H9 (cell line): Measurements from ENCODE around the gene TMPRSS3. TPM values are rescaled to one million over a fixed set of nuclear protein-coding genes. Genes with fewer than 3 reads are reported as not detected.

ENCODE experiments used
- DNase-seq: peaks from one replicate; pipeline ENCODE4 v3.0.0-alpha.2; 2017
- H2AFZ ChIP-seq: one replicate; pipeline ENCODE4 v1.6.1; 2013; ENCODE audit warnings: mild to moderate bottlenecking, low read length, control low read depth, moderate library complexity
- H2AK5ac ChIP-seq: 2 replicates; pipeline ENCODE4 v1.6.1; 2013; ENCODE audit warnings: low read length, control low read depth, mixed read lengths; ENCODE audit not compliant: insufficient read length
- H2BK120ac ChIP-seq: one replicate; pipeline ENCODE4 v1.6.1; 2013; ENCODE audit warnings: low read depth, mild to moderate bottlenecking, low read length, control low read depth, inconsistent platforms; ENCODE audit not compliant: poor library complexity, severe bottlenecking
- H2BK12ac ChIP-seq: 2 replicates; pipeline ENCODE4 v1.6.1; 2013; ENCODE audit warnings: low read length, control low read depth, mixed read lengths, low read depth; ENCODE audit not compliant: insufficient read length
- H2BK15ac ChIP-seq: 2 replicates; pipeline ENCODE4 v1.6.1; 2013; ENCODE audit warnings: low read depth, low read length, control low read depth
- H2BK20ac ChIP-seq: one replicate; pipeline ENCODE4 v1.6.1; 2013; ENCODE audit warnings: low read depth, mild to moderate bottlenecking, low read length, control low read depth, inconsistent platforms; ENCODE audit not compliant: poor library complexity, severe bottlenecking
- H2BK5ac ChIP-seq: 2 replicates; pipeline ENCODE4 v1.6.1; 2013; ENCODE audit warnings: low read length, control low read depth, mixed read lengths; ENCODE audit not compliant: insufficient read length
- H3K14ac ChIP-seq: 2 replicates; pipeline ENCODE4 v1.6.1; 2013; ENCODE audit warnings: low read length, control low read depth; ENCODE audit not compliant: insufficient read depth
- H3K18ac ChIP-seq: 2 replicates; pipeline ENCODE4 v1.6.1; 2013; ENCODE audit warnings: low read depth, mild to moderate bottlenecking, mixed read lengths, low read length, control low read depth; ENCODE audit not compliant: insufficient read length
- H3K23ac ChIP-seq: 2 replicates; pipeline ENCODE4 v1.6.1; 2013; ENCODE audit warnings: low read length, control low read depth, mixed read lengths, low read depth; ENCODE audit not compliant: insufficient read length
- H3K23me2 ChIP-seq: 2 replicates; pipeline ENCODE4 v1.6.1; 2013; ENCODE audit warnings: low read depth, mild to moderate bottlenecking, mixed read lengths, low read length, control low read depth; ENCODE audit not compliant: insufficient read length, poor library complexity, severe bottlenecking
- H3K27ac ChIP-seq: 2 replicates; pipeline ENCODE4 v1.5.1; 2013; ENCODE audit warnings: low read length, control low read depth, mixed read lengths, low read depth; ENCODE audit not compliant: insufficient read length
- H3K27me3 ChIP-seq: 2 replicates; pipeline ENCODE4 v1.6.1; 2013; ENCODE audit warnings: low read length, control low read depth, inconsistent platforms; ENCODE audit not compliant: insufficient read depth
- H3K4ac ChIP-seq: 2 replicates; pipeline ENCODE4 v1.6.1; 2013; ENCODE audit warnings: low read depth, mild to moderate bottlenecking, control low read depth, inconsistent platforms, low read length, moderate library complexity
- H3K4me1 ChIP-seq: 2 replicates; pipeline ENCODE4 v1.6.1; 2013; ENCODE audit warnings: low read length, control low read depth, inconsistent platforms; ENCODE audit not compliant: insufficient read depth
- H3K4me2 ChIP-seq: 2 replicates; pipeline ENCODE4 v1.6.1; 2013; ENCODE audit warnings: low read length, control low read depth, mixed read lengths; ENCODE audit not compliant: insufficient read length, insufficient read depth
- H3K56ac ChIP-seq: 2 replicates; pipeline ENCODE4 v1.6.1; 2013; ENCODE audit warnings: low read depth, mild to moderate bottlenecking, mixed read lengths, low read length, control low read depth; ENCODE audit not compliant: insufficient read length
- H3K79me1 ChIP-seq: 2 replicates; pipeline ENCODE4 v1.6.1; 2013; ENCODE audit warnings: low read depth, mild to moderate bottlenecking, moderate library complexity, low read length, control low read depth, inconsistent platforms; ENCODE audit not compliant: insufficient read depth, poor library complexity, severe bottlenecking
- H3K79me2 ChIP-seq: 2 replicates; pipeline ENCODE4 v1.6.1; 2013; ENCODE audit warnings: low read length, control low read depth, inconsistent platforms; ENCODE audit not compliant: insufficient read depth
- H3K9ac ChIP-seq: 2 replicates; pipeline ENCODE4 v1.6.1; 2013; ENCODE audit warnings: low read length, control low read depth, mixed read lengths; ENCODE audit not compliant: insufficient read length; ENCODE audit errors: extremely low read depth
- H3K9me3 ChIP-seq: one replicate; pipeline ENCODE4 v1.6.1; 2013; ENCODE audit warnings: low read depth, low read length, inconsistent platforms; ENCODE audit not compliant: control insufficient read depth
- H3T11ph ChIP-seq: one replicate; pipeline ENCODE4 v1.6.1; 2013; ENCODE audit warnings: mild to moderate bottlenecking, low read length, control low read depth, inconsistent platforms
- H4K20me1 ChIP-seq: one replicate; pipeline ENCODE4 v1.6.1; 2013; ENCODE audit not compliant: control insufficient read depth, insufficient read length, insufficient read depth
- H4K5ac ChIP-seq: 2 replicates; pipeline ENCODE4 v1.6.1; 2013; ENCODE audit warnings: low read depth, mild to moderate bottlenecking, mixed read lengths, low read length, control low read depth; ENCODE audit not compliant: insufficient read length
- H4K8ac ChIP-seq: replicated peaks from 2 replicates; pipeline ENCODE4 v1.6.1; 2013; ENCODE audit warnings: low read length, control low read depth, mixed read lengths, low read depth; ENCODE audit not compliant: insufficient read length
- H4K91ac ChIP-seq: 2 replicates; pipeline ENCODE4 v1.6.1; 2013; ENCODE audit warnings: low read depth, mild to moderate bottlenecking, moderate library complexity, mixed read lengths, low read length, control low read depth; ENCODE audit not compliant: insufficient read length
- H3K27ac Mint-ChIP-seq, 3 experiments: 2 replicates in 2 of 3; 3 replicates in 1 of 3; pipeline ENCODE4 v1.8.0; 2020 to 2021; ENCODE audit warnings: mixed read lengths in 3 of 3, mild to moderate bottlenecking in 1 of 3, moderate library complexity in 1 of 3
- H3K27me3 Mint-ChIP-seq: 2 replicates; pipeline ENCODE4 v1.8.0; 2021; ENCODE audit warnings: low read depth, mild to moderate bottlenecking, moderate library complexity, mixed read lengths
- H3K36me3 Mint-ChIP-seq, 3 experiments: 2 replicates in 2 of 3; 3 replicates in 1 of 3; pipeline ENCODE4 v1.8.0; 2020 to 2021; ENCODE audit warnings: low read depth in 3 of 3, mixed read lengths in 3 of 3; ENCODE audit not compliant: insufficient read depth in 1 of 3
- H3K4me1 Mint-ChIP-seq, 2 experiments: 2 replicates each; pipeline ENCODE4 v1.8.0; 2020; ENCODE audit warnings: mixed read lengths in 2 of 2
- H3K4me3 Mint-ChIP-seq, 2 experiments: 2 replicates in 1 of 2; 3 replicates in 1 of 2; pipeline ENCODE4 v1.8.0; 2020 to 2021; ENCODE audit warnings: mild to moderate bottlenecking in 2 of 2, mixed read lengths in 2 of 2, moderate library complexity in 1 of 2
- H3K9me3 Mint-ChIP-seq, 2 experiments: 2 replicates in 1 of 2; 3 replicates in 1 of 2; pipeline ENCODE4 v1.8.0; 2020; ENCODE audit warnings: mild to moderate bottlenecking in 2 of 2, mixed read lengths in 2 of 2, moderate library complexity in 1 of 2
- WGBS: extraction: QIAGEN DNeasy Blood & Tissue Kit; methylation state at CpG from one replicate; pipeline ENCODE4 v1.1.7; 2013; ENCODE audit warnings: missing lambda C conversion rate, low lambda C conversion rate, mixed read lengths; ENCODE audit not compliant: insufficient read length; ENCODE audit errors: extremely low coverage; 5-methylcytosine and 5-hydroxymethylcytosine counted together
- total RNA-seq: library from RNA; stranded (reverse); gene quantifications from 2 replicates; pipeline ENCODE4 v1.2.1, GENCODE V29; 2021
- TF ChIP-seq, protein P1 (sequence below): fragments of 200-600 bp; sonication (generic); conservative IDR thresholded peaks from 3 replicates; pipeline ENCODE4 v1.8.0; 2021; ENCODE audit warnings: antibody characterized with exemption, mild to moderate bottlenecking

The TMPRSS3 gene
- total RNA-seq, 1 experiment from 2014 or later = 0.31 TPM

DNA sequence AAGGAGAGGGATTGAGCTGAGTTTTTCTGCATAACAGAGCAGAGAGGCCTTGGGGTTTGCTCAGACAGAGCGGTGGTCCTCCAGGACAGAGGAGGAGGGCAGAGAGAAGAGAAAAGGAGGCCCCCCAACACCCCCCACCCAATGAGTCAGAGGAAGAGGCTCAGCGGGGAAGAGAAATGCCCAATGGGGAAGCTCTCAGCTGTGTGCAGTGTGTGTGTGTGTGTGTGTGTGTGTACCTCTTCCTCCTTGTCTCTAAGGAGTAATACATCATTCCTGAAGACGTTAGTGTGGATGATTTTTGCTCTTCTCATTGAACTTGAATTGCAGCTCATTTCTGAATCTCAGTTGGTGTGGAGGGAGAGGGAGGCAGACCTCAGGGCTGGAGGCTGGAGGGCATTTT is 8.7 kb downstream of the TMPRSS3 start:
- no peaks in the 10 kb centered on the region for H3K79me2 ChIP-seq
- H3K27ac ChIP-seq = no peak overlapping the region
- H3K23ac ChIP-seq = no peak overlapping the region
- no peak overlapping the region for H2AK5ac ChIP-seq
- no peak overlapping the region for H2BK120ac ChIP-seq
- H3T11ph ChIP-seq = no peak overlapping the region
- no peak overlapping the region for H3K4me2 ChIP-seq
- H3K4ac ChIP-seq = no peak overlapping the region
- no peak overlapping the region for H2BK20ac ChIP-seq
- H3K9me3 Mint-ChIP-seq = peaks cover 2 to 12% of the 10 kb centered on the region in 2 experiments; a peak in 4 of 5 replicates
- no peak overlapping the region for H2BK15ac ChIP-seq
- no peaks in the 10 kb centered on the region for H3K27me3 ChIP-seq
- no peak overlapping the region for H3K4me3 Mint-ChIP-seq
- H3K27ac Mint-ChIP-seq = peak overlapping the region in 1 of 3 experiments; percentile 30; a peak in 1 of 7 replicates
- H3K36me3 Mint-ChIP-seq = peaks cover 0 to 6% (median 0%) of the 10 kb centered on the region in 3 experiments; a peak in 3 of 7 replicates
- peaks cover 38 to 40% of the 10 kb centered on the region in 2 experiments for H3K4me1 Mint-ChIP-seq
- peaks cover 24% of the 10 kb centered on the region for H3K27me3 Mint-ChIP-seq
- peaks cover 6% of the 10 kb centered on the region; the same call in 1 of the 2 replicates for H3K4me1 ChIP-seq
- no peak overlapping the region for H2BK12ac ChIP-seq
- no peak overlapping the region for H3K9ac ChIP-seq
- no peak overlapping the region for H3K18ac ChIP-seq
- no peak for DNase-seq
- no peak overlapping the region for H4K5ac ChIP-seq
- no peaks in the 10 kb centered on the region for H3K9me3 ChIP-seq
- no peaks in the 10 kb centered on the region for H3K79me1 ChIP-seq
- TF ChIP-seq, protein P1, sequence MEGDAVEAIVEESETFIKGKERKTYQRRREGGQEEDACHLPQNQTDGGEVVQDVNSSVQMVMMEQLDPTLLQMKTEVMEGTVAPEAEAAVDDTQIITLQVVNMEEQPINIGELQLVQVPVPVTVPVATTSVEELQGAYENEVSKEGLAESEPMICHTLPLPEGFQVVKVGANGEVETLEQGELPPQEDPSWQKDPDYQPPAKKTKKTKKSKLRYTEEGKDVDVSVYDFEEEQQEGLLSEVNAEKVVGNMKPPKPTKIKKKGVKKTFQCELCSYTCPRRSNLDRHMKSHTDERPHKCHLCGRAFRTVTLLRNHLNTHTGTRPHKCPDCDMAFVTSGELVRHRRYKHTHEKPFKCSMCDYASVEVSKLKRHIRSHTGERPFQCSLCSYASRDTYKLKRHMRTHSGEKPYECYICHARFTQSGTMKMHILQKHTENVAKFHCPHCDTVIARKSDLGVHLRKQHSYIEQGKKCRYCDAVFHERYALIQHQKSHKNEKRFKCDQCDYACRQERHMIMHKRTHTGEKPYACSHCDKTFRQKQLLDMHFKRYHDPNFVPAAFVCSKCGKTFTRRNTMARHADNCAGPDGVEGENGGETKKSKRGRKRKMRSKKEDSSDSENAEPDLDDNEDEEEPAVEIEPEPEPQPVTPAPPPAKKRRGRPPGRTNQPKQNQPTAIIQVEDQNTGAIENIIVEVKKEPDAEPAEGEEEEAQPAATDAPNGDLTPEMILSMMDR = no peak
- H4K20me1 ChIP-seq = peaks cover 2% of the 10 kb centered on the region
- H2AFZ ChIP-seq = no peak overlapping the region
- no peak overlapping the region for H3K14ac ChIP-seq
- no peak overlapping the region for H4K91ac ChIP-seq
- H3K56ac ChIP-seq = no peak overlapping the region
- no peak overlapping the region for H2BK5ac ChIP-seq
- no peak overlapping the region for H4K8ac ChIP-seq
- H3K23me2 ChIP-seq = no peaks in the 10 kb centered on the region
- no CpG with 5 or more reads among the region's 3 CpGs for WGBS
